ENCODE data around the gene EFNA2. TPM values are rescaled to one million over a fixed set of nuclear protein-coding genes. Genes with fewer than 3 reads are reported as not detected.

Gene EFNA2
- total RNA-seq, 1 donor from 2014 or later, result 2.6 TPM

DNA sequence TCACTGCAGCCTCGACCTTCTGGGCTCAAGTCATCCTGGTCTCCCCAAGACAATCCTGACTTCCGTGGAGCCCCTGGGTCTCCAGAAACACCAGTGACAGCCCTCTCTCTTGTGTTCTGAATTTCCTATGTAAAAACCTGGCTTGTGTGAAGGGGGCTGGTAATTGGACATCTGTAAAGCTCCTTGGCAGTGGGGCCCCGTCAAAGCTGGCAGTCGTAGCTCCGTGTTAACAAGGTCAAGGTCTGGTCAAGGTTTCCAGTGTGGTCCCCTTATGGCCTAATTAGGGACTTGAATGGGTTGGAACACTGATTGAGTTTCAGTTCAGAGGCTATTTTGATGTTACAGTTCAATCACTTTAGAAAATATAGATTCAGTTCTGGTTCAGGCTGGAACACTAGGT lies 65.2 kb downstream of the EFNA2 start:
- no peak for DNase-seq (ENCODE audit: extremely low read depth, low read depth, low spot score)

Other genes with a start within 250 kb of the EFNA2 start
- 11.8 and 13.3 TPM in 2 replicates for gene ABCA7, start 245.8 kb upstream of the EFNA2 start, total RNA-seq
- gene ARHGAP45, start 218.7 kb upstream of the EFNA2 start, total RNA-seq, result 23.0 and 27.0 TPM in 2 replicates
- gene POLR2E, start 190.5 kb upstream of the EFNA2 start, total RNA-seq, result 329 and 336 TPM in 2 replicates
- 752 and 944 TPM in 2 replicates for gene GPX4, start 181.9 kb upstream of the EFNA2 start, total RNA-seq
- 53.8 and 76.3 TPM in 2 replicates for gene SBNO2, start 111.6 kb upstream of the EFNA2 start, total RNA-seq
- 61.8 and 77.7 TPM in 2 replicates for gene STK11, start 80.1 kb upstream of the EFNA2 start, total RNA-seq
- 9.8 and 13.9 TPM in 2 replicates for gene CBARP, start 47.9 kb upstream of the EFNA2 start, total RNA-seq
- gene ATP5F1D, start 44.1 kb upstream of the EFNA2 start, total RNA-seq, result 79.0 and 95.6 TPM in 2 replicates
- 43.0 and 78.7 TPM in 2 replicates for gene MIDN, start 37.3 kb upstream of the EFNA2 start, total RNA-seq
- gene CIRBP, start 16.5 kb upstream of the EFNA2 start, total RNA-seq, result 182 and 231 TPM in 2 replicates
- gene FAM174C, start 10.3 kb upstream of the EFNA2 start, total RNA-seq, result 66.3 and 96.6 TPM in 2 replicates
- 159 and 165 TPM in 2 replicates for gene NDUFS7, start 98.0 kb downstream of the EFNA2 start, total RNA-seq
- gene GAMT, start 115.7 kb downstream of the EFNA2 start, total RNA-seq, result 32.1 and 63.5 TPM in 2 replicates
- gene DAZAP1, start 121.7 kb downstream of the EFNA2 start, total RNA-seq, result 61.5 and 74.9 TPM in 2 replicates
- gene RPS15, start 152.5 kb downstream of the EFNA2 start, total RNA-seq, result 2,523 and 3,135 TPM in 2 replicates
- gene APC2, start 164.2 kb downstream of the EFNA2 start, total RNA-seq, result 0.05 and 0.47 TPM in 2 replicates
- 36.0 and 41.9 TPM in 2 replicates for gene C19orf25, start 193.3 kb downstream of the EFNA2 start, total RNA-seq
- gene PCSK4, start 204.5 kb downstream of the EFNA2 start, total RNA-seq, result 3.7 and 5.0 TPM in 2 replicates
- gene REEP6, start 205.3 kb downstream of the EFNA2 start, total RNA-seq, result 4.3 and 4.4 TPM in 2 replicates
- gene ADAMTSL5, start 227.1 kb downstream of the EFNA2 start, total RNA-seq, result 0.73 and 0.82 TPM in 2 replicates
- not detected in 2 replicates for gene PLK5, start 238.2 kb downstream of the EFNA2 start, total RNA-seq